Measurements from ENCODE around the gene STAT5A.

- TF ChIP-seq ZNF274 (IDR thresholded peaks at IDR 0.05; ENCODE audit: low read depth, low read length) (no peak), YY1 (IDR thresholded peaks at IDR 0.05; ENCODE audit: insufficient read depth, insufficient read length) (no peak)
Measured at GRCh38 chr17:42308446-42308845, 20.1 kb downstream of the STAT5A start.
